Esophagus (tissue), 2 donors: Measurements from ENCODE around the gene RIC8A. TPM values are rescaled to one million over a fixed set of nuclear protein-coding genes. Genes with fewer than 3 reads are reported as not detected.
"Not testable (repeated sequence)": the region's sequence is repeated elsewhere in the genome, so short reads cannot be mapped to it uniquely, and the experiment has no call there.

Experiments
- H3K27ac ChIP-seq, 2 donors: one replicate each; pipeline ENCODE4 v1.5.1; 2013; ENCODE audit warnings: low read depth in 2 of 2, mild to moderate bottlenecking in 2 of 2, inconsistent platforms in 1 of 2, low read length in 1 of 2, moderate library complexity in 1 of 2
- H3K27me3 ChIP-seq, 2 donors: one replicate each; pipeline ENCODE4 v1.6.1; 2013; ENCODE audit warnings: low read length in 2 of 2, control low read depth in 1 of 2, mild to moderate bottlenecking in 1 of 2; ENCODE audit not compliant: insufficient read depth in 2 of 2, control insufficient read depth in 1 of 2
- H3K36me3 ChIP-seq, 2 donors: one replicate each; pipeline ENCODE4 v1.6.1; 2013; ENCODE audit warnings: low read length in 1 of 2; ENCODE audit not compliant: control insufficient read depth in 2 of 2, insufficient read depth in 2 of 2
- H3K4me1 ChIP-seq, 2 donors: one replicate each; pipeline ENCODE4 v1.6.1; 2013; ENCODE audit warnings: low read length in 1 of 2; ENCODE audit not compliant: control insufficient read depth in 2 of 2, insufficient read depth in 2 of 2
- H3K4me3 ChIP-seq, 2 donors: one replicate each; pipeline ENCODE4 v1.5.1; 2013; ENCODE audit warnings: low read length in 2 of 2, mild to moderate bottlenecking in 2 of 2, low read depth in 1 of 2, moderate library complexity in 1 of 2
- H3K9me3 ChIP-seq, 2 donors: one replicate each; pipeline ENCODE4 v1.6.1; 2013; ENCODE audit warnings: mild to moderate bottlenecking in 2 of 2, low read depth in 1 of 2, low read length in 1 of 2, moderate library complexity in 1 of 2; ENCODE audit not compliant: control insufficient read depth in 2 of 2, insufficient read depth in 1 of 2
- WGBS, 2 donors: extraction: QIAGEN DNeasy Blood & Tissue Kit; methylation state at CpG; one replicate each; pipeline ENCODE4 v1.1.7; 2013; 5-methylcytosine and 5-hydroxymethylcytosine counted together
- polyA plus RNA-seq, 2 donors: library from polyadenylated mRNA; stranded (reverse); fragments of 200-250 nt; gene quantifications; one replicate each; pipeline ENCODE4 v1.2.3, GENCODE V29; 2013
- donor health status: healthy with polysubstance abuse.
- donor health status: Bipolar disorder and iron deficiency.

The RIC8A gene
- polyA plus RNA-seq, 2 donors, result 31.2 to 42.8 TPM

DNA sequence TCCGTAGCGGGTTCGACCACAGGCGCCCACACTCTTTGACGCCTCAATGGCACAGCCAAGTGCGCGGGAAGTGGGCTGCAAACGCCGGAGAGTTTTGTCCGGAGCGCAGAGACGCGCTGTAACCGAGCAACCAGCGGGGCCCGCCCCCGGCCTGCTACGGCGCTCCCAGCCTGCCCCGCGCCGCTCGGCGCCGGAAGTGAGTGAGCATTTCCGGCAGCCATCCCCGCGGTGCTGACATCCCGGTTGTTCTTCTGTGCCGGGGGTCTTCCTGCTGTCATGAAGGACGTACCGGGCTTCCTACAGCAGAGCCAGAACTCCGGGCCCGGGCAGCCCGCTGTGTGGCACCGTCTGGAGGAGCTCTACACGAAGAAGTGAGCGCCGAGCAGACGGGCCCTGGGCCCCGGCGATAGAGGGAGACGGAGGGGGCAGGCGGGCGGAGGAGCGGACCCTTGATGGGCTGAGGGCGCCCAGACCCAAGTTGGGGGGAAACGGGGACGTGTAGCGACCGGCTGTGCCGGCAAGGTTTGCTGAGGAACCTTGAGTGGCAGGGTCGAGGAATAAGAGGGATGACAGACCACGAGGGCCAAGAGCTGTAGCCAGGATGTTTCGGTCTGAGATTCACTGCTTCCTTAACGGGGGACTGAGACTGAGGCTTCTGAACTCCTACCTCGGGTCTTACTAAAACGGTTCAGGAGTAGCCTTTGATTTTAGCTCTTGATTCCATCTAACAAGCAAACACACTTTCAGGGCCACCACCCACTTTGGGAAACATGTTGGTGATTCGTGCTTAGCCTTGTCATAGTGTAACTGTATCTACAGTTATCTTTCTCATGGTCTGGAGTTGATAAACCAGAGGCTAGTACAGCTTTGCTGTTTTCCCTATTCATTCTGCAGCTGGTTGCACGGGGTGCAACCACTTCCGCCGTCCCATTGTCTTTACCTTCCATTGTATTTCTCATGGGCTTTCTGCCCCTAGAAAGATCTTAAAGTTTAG, 29.6 kb downstream of the RIC8A start, which contains the start of gene PSMD13:
Gene PSMD13 (plus strand): TSS at position 203 of the 994 bp plus-strand sequence. CDS start 74 bp downstream, at position 277.
- Histone ChIP-seq H3K27ac (peak within 1 kb of the TSS; percentile 95 to 99), H3K9me3 (no peaks in the 10 kb centered on the region), H3K4me1 (no peaks in the 10 kb centered on the region), H3K4me3 (peak within 1 kb of the TSS; percentile 96 to 99), H3K36me3 (peaks cover 0 to 8% of the 10 kb centered on the region in 2 donors), H3K27me3 (no peaks in the 10 kb centered on the region)
- 1% methylated on average over 62 of the region's 62 CpGs for WGBS, 2 donors

DNA sequence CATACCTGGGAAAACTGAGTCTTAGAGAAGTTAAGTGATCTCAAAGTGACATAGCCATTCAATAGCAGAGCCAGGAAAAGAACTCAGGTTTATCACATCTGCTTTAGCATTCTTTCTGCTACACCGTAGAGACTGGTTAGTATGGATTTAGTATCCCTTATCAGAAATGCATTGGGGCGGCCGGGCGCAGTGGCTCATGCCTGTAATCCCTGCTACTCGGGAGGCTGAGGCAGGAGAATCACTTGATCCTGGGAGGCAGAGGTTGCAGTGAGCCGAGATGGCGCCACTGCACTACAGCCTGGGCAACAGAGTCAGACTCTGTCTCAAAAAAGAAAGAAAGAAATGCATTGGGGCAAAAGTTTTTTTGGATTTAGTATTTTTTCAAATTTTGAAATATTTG, 30.8 kb downstream of the RIC8A start:
- H3K4me1 ChIP-seq, H3K4me3 ChIP-seq, H3K36me3 ChIP-seq, H3K9me3 ChIP-seq, H3K27me3 ChIP-seq, H3K27ac ChIP-seq: not testable (repeated sequence)
- WGBS, 2 donors, result 83 to 85% methylated on average over 7 of the region's 7 CpGs

DNA sequence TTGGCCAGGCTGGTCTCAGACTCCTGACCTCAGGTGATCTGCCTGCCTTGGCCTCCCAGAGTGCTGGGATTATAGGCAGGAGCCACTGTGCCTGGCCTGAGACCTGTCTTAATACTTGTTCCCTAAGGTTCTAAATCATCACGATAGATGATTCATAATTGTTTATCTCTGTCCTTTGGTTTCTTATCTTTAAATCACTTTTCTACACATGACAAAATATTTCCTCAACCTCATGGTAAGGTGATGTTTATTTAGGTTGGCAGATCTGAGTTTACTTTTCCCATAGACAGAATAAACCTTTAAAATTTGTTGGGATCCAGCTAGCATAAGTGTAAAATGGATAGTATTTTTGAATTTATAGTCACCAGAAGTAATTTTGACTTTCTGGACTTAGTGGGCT, 32.8 kb downstream of the RIC8A start:
- Histone ChIP-seq H3K27ac (no peak overlapping the region), H3K27me3 (no peaks in the 10 kb centered on the region), H3K36me3 (peaks cover 0 to 13% of the 10 kb centered on the region in 2 donors), H3K9me3 (no peaks in the 10 kb centered on the region), H3K4me1 (no peaks in the 10 kb centered on the region), H3K4me3 (no peak overlapping the region)
- 65 to 67% methylated on average over 1 of the region's 1 CpG for WGBS, 2 donors

DNA sequence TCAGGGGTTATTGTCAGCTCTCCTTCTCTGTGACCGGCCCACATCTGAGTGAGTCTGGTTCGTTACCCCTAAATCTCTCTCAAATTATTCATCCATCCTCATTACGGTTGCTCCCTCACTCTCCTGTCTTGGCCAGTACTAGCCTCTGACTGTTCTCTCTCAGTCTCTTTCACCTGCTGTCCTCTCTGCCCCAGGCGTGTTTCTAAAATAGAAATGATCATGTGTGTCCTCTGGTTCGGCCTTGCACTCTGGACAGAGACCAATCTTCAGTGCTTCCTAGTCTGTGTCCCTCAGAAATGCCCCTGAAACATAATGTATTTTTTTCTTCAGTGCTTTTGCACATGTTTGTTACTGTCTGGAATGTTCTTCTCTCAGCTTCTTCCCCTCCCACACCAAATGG, 34.1 kb downstream of the RIC8A start:
- 91 to 92% methylated on average over 5 of the region's 5 CpGs for WGBS, 2 donors
- peaks cover 5 to 17% of the 10 kb centered on the region in 2 donors for H3K36me3 ChIP-seq
- H3K27me3 ChIP-seq, result no peaks in the 10 kb centered on the region
- H3K4me1 ChIP-seq, result no peaks in the 10 kb centered on the region
- no peak overlapping the region for H3K4me3 ChIP-seq
- no peaks in the 10 kb centered on the region for H3K9me3 ChIP-seq
- no peak overlapping the region for H3K27ac ChIP-seq

- WGBS, 2 donors, result 93 to 94% methylated on average over 2 of the region's 2 CpGs
- Histone ChIP-seq H3K9me3 (no peaks in the 10 kb centered on the region), H3K4me3 (no peak overlapping the region), H3K27me3 (no peaks in the 10 kb centered on the region), H3K27ac (no peak overlapping the region), H3K4me1 (no peaks in the 10 kb centered on the region), H3K36me3 (peaks cover 10 to 24% of the 10 kb centered on the region in 2 donors)
Observed at GRCh38 chr11:244376-244775, 36.9 kb downstream of the RIC8A start.

DNA sequence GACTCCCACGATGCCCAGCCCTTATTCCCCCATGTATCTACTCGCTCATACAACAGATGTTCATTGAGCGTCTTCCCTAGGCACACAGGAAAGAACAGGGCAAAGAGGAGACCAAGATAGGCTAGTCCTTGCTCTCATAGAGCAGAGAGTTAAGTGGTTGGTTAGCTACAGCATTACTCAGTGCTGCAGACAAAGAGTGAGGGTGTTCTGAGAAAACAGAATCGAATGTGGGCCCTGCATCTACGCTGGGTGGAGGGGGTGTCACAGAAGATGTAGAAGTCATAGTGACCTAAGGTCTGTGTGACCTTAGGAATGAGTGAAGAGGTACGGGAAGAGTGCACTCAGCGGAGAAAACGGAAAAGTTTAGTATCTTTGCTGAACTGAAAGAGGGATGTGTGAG, 41.6 kb downstream of the RIC8A start:
- 78 to 79% methylated on average over 8 of the region's 8 CpGs for WGBS, 2 donors
- H3K4me3 ChIP-seq, result no peak overlapping the region
- H3K4me1 ChIP-seq, result no peaks in the 10 kb centered on the region
- no peaks in the 10 kb centered on the region for H3K9me3 ChIP-seq
- no peak overlapping the region for H3K27ac ChIP-seq
- H3K36me3 ChIP-seq, result peaks cover 20 to 36% of the 10 kb centered on the region in 2 donors
- H3K27me3 ChIP-seq, result no peaks in the 10 kb centered on the region

DNA sequence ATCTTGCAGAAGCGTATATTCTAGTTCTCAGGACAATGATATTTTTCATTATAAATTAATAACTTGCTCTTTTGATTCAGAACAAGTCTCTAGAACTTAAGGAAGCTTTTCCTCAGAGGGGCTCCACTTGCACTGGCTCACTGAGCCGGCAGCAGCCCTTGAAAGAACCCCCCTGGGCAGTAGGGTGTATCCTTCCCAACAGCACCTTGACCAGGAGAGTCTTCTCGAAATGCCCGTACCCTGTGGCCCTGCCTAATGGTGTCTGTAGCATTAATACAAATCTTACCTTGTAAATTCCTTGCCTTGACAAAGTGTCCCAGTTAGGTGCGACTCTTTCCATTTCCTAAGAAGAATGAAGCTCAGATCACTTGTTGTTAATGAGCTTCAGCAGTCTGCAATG, 42.8 kb downstream of the RIC8A start:
- H3K27me3 ChIP-seq, result no peaks in the 10 kb centered on the region
- no peak overlapping the region for H3K27ac ChIP-seq
- H3K4me3 ChIP-seq, result no peak overlapping the region
- H3K9me3 ChIP-seq, result no peaks in the 10 kb centered on the region
- H3K4me1 ChIP-seq, result no peaks in the 10 kb centered on the region
- H3K36me3 ChIP-seq, result peaks cover 20 to 32% of the 10 kb centered on the region in 2 donors
- 89 to 90% methylated on average over 5 of the region's 5 CpGs for WGBS, 2 donors

GRCh38 chr11:250740-251299, 43.3 kb downstream of the RIC8A start:
- WGBS, 2 donors, result 76 to 82% methylated on average over 10 of the region's 10 CpGs
- no peaks in the 10 kb centered on the region for H3K9me3 ChIP-seq
- no peak overlapping the region for H3K4me3 ChIP-seq
- H3K27me3 ChIP-seq, result no peaks in the 10 kb centered on the region
- no peak overlapping the region for H3K27ac ChIP-seq
- peaks cover 18 to 29% of the 10 kb centered on the region in 2 donors for H3K36me3 ChIP-seq
- no peaks in the 10 kb centered on the region for H3K4me1 ChIP-seq

GRCh38 chr11:251550-251949, 44.0 kb downstream of the RIC8A start:
- Histone ChIP-seq H3K36me3 (peaks cover 15 to 27% of the 10 kb centered on the region in 2 donors), H3K27ac (no peak overlapping the region), H3K9me3 (no peaks in the 10 kb centered on the region), H3K4me1 (no peaks in the 10 kb centered on the region), H3K27me3 (no peaks in the 10 kb centered on the region), H3K4me3 (no peak overlapping the region)
- 78% methylated on average over 10 of the region's 10 CpGs for WGBS, 2 donors
